Hepatocyte (in vitro differentiated cells): ENCODE measurements around the gene PUS10. TPM values are rescaled to one million over a fixed set of nuclear protein-coding genes. Genes with fewer than 3 reads are reported as not detected.
A peak's percentile ranks its signal among the peaks of the same experiment; 100 is the strongest.

ENCODE experiments used
- DNase-seq: peaks from one replicate; pipeline ENCODE4 v3.0.0-alpha.2; 2016; ENCODE audit warnings: low spot score
- H2AFZ ChIP-seq: fragments of 200-600 bp; sonication (generic); 2 replicates; pipeline ENCODE4 v1.6.0; 2016; ENCODE audit warnings: antibody characterized with exemption, mild to moderate bottlenecking
- H3K27ac ChIP-seq: fragments of 200-600 bp; sonication (generic); 2 replicates; pipeline ENCODE4 v1.5.1; 2016; ENCODE audit warnings: mild to moderate bottlenecking
- H3K27me3 ChIP-seq: fragments of 200-600 bp; sonication (generic); 2 replicates; pipeline ENCODE4 v1.6.1; 2016
- H3K36me3 ChIP-seq: fragments of 200-600 bp; sonication (generic); replicated peaks from 2 replicates; pipeline ENCODE4 v1.5.1; 2016; ENCODE audit warnings: low read depth; ENCODE audit not compliant: insufficient read depth
- H3K4me1 ChIP-seq: fragments of 200-600 bp; sonication (generic); 2 replicates; pipeline ENCODE4 v1.5.1; 2016; ENCODE audit warnings: mild to moderate bottlenecking, moderate library complexity; ENCODE audit not compliant: insufficient read depth
- H3K4me2 ChIP-seq: fragments of 200-600 bp; sonication (generic); 2 replicates; pipeline ENCODE4 v1.6.0; 2016
- H3K4me3 ChIP-seq: fragments of 200-600 bp; sonication (generic); 2 replicates; pipeline ENCODE4 v1.5.1; 2016; ENCODE audit warnings: mild to moderate bottlenecking
- H3K79me2 ChIP-seq: fragments of 200-600 bp; sonication (generic); 2 replicates; pipeline ENCODE4 v1.6.0; 2017; ENCODE audit warnings: mild to moderate bottlenecking
- H3K9me2 ChIP-seq: fragments of 200-600 bp; sonication (generic); replicated peaks from 2 replicates; pipeline ENCODE4 v1.6.0; 2017; ENCODE audit warnings: mild to moderate bottlenecking; ENCODE audit not compliant: insufficient read depth
- H3K9me3 ChIP-seq: fragments of 200-600 bp; sonication (generic); 2 replicates; pipeline ENCODE4 v1.5.1; 2016; ENCODE audit warnings: low read depth, mild to moderate bottlenecking
- H4K20me1 ChIP-seq: fragments of 200-600 bp; sonication (generic); 2 replicates; pipeline ENCODE4 v1.6.0; 2016; ENCODE audit warnings: mild to moderate bottlenecking; ENCODE audit not compliant: insufficient read depth, poor library complexity, severe bottlenecking
- CTCF ChIP-seq: fragments of 200-600 bp; sonication (generic); IDR thresholded peaks from 2 replicates; pipeline ENCODE4 v1.5.1; 2016; ENCODE audit warnings: antibody characterized with exemption, mild to moderate bottlenecking; ENCODE audit not compliant: poor library complexity
- EZH2 ChIP-seq: fragments of 200-600 bp; sonication (generic); IDR thresholded peaks from 2 replicates; pipeline ENCODE4 v1.6.1; 2016; ENCODE audit warnings: antibody characterized with exemption, mild to moderate bottlenecking, borderline replicate concordance
- EZH2phosphoT487 ChIP-seq: fragments of 200-600 bp; sonication (generic); IDR thresholded peaks from one replicate; pipeline ENCODE4 v1.6.1; 2018; ENCODE audit warnings: antibody characterized with exemption, mild to moderate bottlenecking, low read depth, moderate library complexity; ENCODE audit not compliant: unreplicated experiment, severe bottlenecking
- WGBS: methylation state at CpG from one replicate; pipeline ENCODE4 v1.1.6; 2016; ENCODE audit warnings: low lambda C conversion rate; ENCODE audit errors: missing lambda C conversion rate; 5-methylcytosine and 5-hydroxymethylcytosine counted together
- polyA plus RNA-seq: library from polyadenylated mRNA; unstranded; fragments of >200 nt; fragmentation: Nextera tagmentation; extraction: Ambion mirVana; gene quantifications from 2 replicates; pipeline ENCODE4 v1.2.1, GENCODE V29; 2016
- total RNA-seq: library from RNA; depleted of rRNA; stranded (reverse); fragments of >200 nt; gene quantifications from 2 replicates; pipeline ENCODE4 v1.2.3, GENCODE V29; 2014

The PUS10 gene
- total and polyA plus RNA-seq, 2 experiments from 2014 or later, result 4.5 to 15.3 TPM

DNA sequence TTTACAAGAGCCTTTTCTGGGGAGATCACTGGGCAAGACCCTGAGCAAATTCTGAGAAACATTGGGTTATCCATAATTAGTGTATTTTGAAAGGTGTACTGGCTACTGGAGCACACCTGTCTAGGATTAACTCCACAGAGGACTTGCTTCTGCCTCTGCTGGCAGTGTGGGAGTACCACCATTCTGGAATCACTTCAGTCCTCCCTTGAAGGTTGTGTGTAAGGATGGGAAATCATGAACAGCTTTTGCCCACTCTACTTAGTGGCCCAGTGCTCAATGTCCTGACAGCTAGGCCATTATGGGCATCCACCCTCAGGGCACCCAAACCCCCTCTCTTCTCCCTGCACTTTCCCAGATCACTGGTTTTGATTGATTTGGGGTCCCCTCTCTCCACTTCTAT is 39.5 kb upstream of the PUS10 start:
- H3K4me1 ChIP-seq, result no peaks in the 10 kb centered on the region
- H3K4me3 ChIP-seq, result no peak overlapping the region
- H3K9me2 ChIP-seq, result no peaks in the 10 kb centered on the region
- H3K4me2 ChIP-seq, result no peak overlapping the region
- no peak for DNase-seq
- TF ChIP-seq EZH2 (no peak), CTCF (no peak), EZH2phosphoT487 (no peak)
- H3K27ac ChIP-seq, result no peak overlapping the region
- no peaks in the 10 kb centered on the region for H4K20me1 ChIP-seq
- H2AFZ ChIP-seq, result no peak overlapping the region
- no peaks in the 10 kb centered on the region for H3K9me3 ChIP-seq
- no peaks in the 10 kb centered on the region for H3K27me3 ChIP-seq
- H3K36me3 ChIP-seq, result no peaks in the 10 kb centered on the region
- H3K79me2 ChIP-seq, result no peaks in the 10 kb centered on the region

GRCh38 chr2:61055557-61055956 is 37.5 kb upstream of the PUS10 start:
- Histone ChIP-seq H3K27ac (peak overlapping the region; percentile 34), H3K27me3 (no peaks in the 10 kb centered on the region), H3K79me2 (no peaks in the 10 kb centered on the region), H3K4me2 (peak overlapping the region; percentile 2), H3K36me3 (no peaks in the 10 kb centered on the region), H3K4me3 (no peak overlapping the region), H3K4me1 (no peaks in the 10 kb centered on the region), H3K9me3 (no peaks in the 10 kb centered on the region), H3K9me2 (no peaks in the 10 kb centered on the region), H2AFZ (no peak overlapping the region), H4K20me1 (no peaks in the 10 kb centered on the region)
- 45% methylated on average over 2 of the region's 2 CpGs for WGBS
- DNase-seq, result no peak
- no peak for TF ChIP-seq EZH2
- no peak for TF ChIP-seq CTCF
- TF ChIP-seq EZH2phosphoT487, result no peak

GRCh38 chr2:61045999-61046398 is 27.9 kb upstream of the PUS10 start:
- no peaks in the 10 kb centered on the region for H3K9me2 ChIP-seq
- no peak overlapping the region for H3K4me2 ChIP-seq
- no peaks in the 10 kb centered on the region for H3K4me1 ChIP-seq
- 69% methylated on average over 4 of the region's 4 CpGs for WGBS
- no peak overlapping the region for H3K4me3 ChIP-seq
- peaks cover 9% of the 10 kb centered on the region for H3K79me2 ChIP-seq
- H3K27me3 ChIP-seq, result no peaks in the 10 kb centered on the region
- H4K20me1 ChIP-seq, result no peaks in the 10 kb centered on the region
- no peaks in the 10 kb centered on the region for H3K36me3 ChIP-seq
- peak overlapping the region; percentile 11 for H3K27ac ChIP-seq
- DNase-seq, result no peak
- TF ChIP-seq CTCF, result no peak
- no peak for TF ChIP-seq EZH2phosphoT487
- no peak for TF ChIP-seq EZH2
- no peaks in the 10 kb centered on the region for H3K9me3 ChIP-seq
- no peak overlapping the region for H2AFZ ChIP-seq

GRCh38 chr2:61045226-61045625 is 27.2 kb upstream of the PUS10 start:
- no peaks in the 10 kb centered on the region for H3K9me2 ChIP-seq
- no peak for DNase-seq
- H3K79me2 ChIP-seq, result peaks cover 9% of the 10 kb centered on the region
- no peak overlapping the region for H3K27ac ChIP-seq
- no peaks in the 10 kb centered on the region for H3K36me3 ChIP-seq
- WGBS, result 94% methylated on average over 2 of the region's 2 CpGs
- no peaks in the 10 kb centered on the region for H3K9me3 ChIP-seq
- no peak overlapping the region for H3K4me3 ChIP-seq
- no peak overlapping the region for H3K4me2 ChIP-seq
- TF ChIP-seq EZH2 (no peak), EZH2phosphoT487 (no peak)
- H4K20me1 ChIP-seq, result no peaks in the 10 kb centered on the region
- no peak overlapping the region for H2AFZ ChIP-seq
- no peaks in the 10 kb centered on the region for H3K4me1 ChIP-seq
- no peaks in the 10 kb centered on the region for H3K27me3 ChIP-seq
